GM18517 (cell line): Measurements from ENCODE around the gene UNC45B.
"Not testable (repeated sequence)": the region's sequence is repeated elsewhere in the genome, so short reads cannot be mapped to it uniquely, and the experiment has no call there.

ENCODE experiments used
- ATAC-seq: cut with Tn5 transposase; IDR thresholded peaks from one replicate; pipeline ENCODE4 v1.9.1; 2021; ENCODE audit warnings: mild to moderate bottlenecking, moderate library complexity; ENCODE audit not compliant: unreplicated experiment

The UNC45B gene

DNA sequence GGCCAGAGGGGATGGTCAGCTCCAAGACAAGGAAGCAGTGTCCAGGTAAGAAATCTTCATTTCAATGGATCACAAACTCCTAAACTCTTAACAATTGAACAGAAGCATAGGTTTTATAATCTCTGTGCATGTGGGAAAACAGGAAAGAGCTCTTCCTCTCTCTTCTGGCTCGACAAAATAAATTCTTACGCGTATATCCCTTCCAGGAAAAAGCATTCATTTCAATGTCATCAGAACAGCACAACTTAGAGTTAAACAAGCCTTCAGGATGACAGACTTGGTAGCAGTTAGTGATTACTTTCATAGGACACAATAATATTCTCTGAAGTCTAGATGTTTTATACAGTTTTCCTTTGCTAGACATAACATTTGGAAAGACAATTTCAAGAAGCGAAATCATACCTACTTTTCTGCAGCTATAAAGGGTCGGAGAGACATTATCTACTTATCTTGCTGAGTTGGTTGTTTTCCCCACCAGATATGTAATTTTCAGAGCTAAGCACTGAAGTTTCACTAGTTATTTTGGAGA is 65.9 kb downstream of the UNC45B start:
- no peak for ATAC-seq

DNA sequence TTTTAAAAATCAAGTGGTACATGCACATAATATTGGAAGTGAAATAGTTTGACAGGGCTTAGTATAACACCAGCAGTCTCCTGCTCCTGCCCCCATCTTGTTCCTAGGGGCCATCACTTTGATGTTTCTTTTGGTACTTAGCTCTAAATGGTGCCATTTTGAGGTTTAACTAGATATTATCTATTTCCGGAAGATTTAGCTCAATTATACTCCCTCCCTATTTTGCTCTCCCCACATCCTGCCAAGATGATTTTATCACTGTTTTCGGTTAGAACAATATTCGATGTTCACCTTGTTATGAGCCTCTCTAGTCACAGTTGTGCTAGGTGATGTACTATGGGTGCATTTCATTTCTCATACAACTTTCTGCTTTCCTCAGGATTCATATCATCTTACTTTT is 66.6 kb downstream of the UNC45B start:
- no peak for ATAC-seq

DNA sequence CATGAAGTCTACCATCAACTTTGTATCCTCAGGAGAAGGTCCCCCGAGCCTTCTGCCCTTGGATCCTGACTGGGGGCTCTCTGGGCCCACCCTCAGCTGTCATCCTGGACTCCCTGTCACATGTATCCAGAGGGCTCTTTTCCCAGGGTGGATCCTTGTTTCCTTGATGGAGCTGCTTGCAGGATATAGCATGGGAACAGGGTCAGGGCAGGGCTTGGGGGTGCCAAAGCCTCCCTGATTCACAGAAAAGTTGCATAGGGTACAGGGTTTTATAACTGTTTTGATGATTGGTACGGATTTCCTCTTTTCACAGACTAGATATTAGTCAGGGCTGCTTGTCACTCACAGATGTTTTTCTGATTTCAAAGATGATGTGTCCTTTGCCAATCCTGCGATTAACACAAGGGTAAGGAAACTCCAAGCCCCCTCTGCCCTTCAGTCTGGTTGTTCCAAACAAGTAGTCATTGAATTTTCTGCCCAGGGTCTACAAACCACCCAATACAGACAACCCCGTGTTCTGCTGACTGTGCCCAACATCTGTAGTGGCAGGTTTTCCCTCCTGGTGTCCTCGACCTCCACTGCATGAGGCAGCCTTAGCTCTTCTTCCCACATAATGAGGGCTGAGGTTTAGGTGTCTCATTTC is 67.1 kb downstream of the UNC45B start:
- no peak for ATAC-seq

DNA sequence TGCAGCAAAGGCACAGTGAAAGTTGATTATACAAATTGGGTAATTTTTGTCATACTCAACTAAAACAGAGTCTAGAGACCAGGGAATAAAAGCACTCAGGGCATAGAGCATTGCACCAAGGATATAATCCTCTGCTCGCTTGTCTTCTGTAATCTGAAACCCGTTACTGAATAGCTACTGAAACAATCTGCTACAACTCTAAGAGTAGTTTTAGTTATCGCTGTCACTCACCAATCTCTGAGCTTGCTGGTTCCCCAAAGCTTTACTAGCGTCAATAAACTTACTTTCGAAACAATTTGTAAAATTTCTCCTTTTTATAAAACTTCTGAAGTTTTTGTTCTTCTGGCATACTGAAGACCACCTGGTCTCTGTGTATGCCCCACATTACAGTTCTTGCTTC is 69.5 kb downstream of the UNC45B start:
- no peak for ATAC-seq

DNA sequence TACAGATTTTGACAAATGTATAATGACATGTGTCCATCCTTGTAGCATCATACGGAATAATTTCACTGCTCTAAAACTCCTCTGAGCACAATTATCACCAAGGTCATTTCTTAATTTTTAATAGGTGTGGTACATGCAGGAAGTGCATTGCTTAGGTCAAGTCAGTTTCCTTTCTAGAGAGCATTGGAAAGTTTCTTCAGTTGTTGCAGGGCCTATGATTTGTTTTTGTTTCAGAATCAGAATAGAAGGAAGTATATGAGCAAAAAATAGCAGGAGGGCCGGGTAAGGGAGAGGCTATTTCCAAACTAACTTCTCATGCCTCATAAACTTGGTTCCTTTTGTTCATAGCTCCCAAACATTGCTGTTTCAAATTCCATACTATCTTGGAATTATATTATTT is 71.3 kb downstream of the UNC45B start:
- no peak for ATAC-seq

DNA sequence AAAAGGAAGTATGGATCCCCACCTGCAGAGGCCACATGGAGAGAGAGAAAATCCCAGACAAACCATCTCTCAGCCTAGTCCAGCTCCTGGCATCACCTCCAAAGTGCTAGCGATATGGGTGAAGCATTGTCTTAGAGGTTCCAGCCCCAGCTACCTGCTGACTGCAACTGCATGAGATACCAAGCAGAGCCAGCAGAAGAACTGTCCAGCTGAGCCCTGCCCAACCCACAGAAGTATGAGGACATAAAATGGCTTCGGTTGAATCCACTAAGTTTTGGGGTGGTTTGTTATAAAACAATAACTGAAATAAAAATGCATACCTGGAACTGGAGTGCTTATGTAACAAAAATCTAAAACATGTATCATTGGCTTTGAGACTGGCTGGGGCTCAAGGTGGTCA is 74.8 kb downstream of the UNC45B start:
- no peak for ATAC-seq

DNA sequence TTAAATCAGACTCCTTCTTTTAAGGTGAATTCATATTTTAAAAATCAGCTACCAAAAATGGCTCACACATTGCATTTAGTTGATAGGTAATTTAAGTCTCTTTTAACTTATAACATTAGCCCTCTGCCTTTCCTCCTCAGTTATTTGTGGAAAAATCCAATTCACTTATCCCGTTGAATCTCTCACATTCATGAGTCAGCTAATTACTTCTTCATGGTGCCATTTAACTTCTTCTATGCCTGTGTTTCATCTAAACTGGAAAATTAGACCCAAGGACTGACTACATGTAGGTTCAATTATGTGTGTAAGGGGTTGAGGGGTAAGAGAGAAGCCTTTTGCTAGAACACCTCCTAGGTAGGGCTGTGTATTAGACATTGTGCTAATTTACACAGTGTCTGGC is 76.8 kb downstream of the UNC45B start:
- ATAC-seq = no peak

DNA sequence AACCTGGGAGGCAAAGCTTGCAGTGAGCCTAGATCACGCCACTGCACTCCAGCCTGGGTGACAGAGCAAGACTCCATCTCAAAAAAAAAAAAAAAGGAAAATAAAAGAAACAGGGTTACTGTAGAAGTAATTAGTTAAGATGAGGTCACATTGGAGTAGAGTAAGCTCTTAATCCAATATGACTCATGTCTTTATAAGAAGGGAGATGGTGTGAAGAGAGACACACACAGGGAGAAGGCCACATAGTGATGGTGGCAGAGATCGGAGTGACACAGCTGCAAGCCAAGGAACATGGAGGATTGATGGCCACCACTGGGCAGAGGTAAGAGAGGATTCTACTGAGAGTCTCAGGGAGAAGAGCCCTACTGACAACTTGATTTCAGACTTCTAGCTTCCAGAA is 79.9 kb downstream of the UNC45B start:
- no peak for ATAC-seq

DNA sequence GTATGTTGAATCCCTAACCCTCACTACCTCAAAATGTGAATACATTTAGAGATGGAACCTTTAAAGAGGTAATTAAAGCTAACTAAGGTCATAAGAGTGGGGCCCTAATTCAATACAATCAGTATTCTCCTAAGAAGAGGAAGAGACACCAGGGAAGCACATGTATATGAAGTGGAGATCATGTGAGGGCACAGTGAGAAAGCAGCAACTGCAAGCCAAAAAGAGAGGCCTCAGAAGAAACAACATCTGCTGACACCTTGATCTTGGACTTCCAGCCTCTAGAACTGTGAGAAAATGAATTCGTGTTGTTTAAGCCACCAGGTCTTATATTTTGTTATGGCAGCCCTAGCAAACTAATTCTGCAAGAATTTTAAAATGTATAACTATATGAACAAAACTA is 82.0 kb downstream of the UNC45B start:
- no peak for ATAC-seq

DNA sequence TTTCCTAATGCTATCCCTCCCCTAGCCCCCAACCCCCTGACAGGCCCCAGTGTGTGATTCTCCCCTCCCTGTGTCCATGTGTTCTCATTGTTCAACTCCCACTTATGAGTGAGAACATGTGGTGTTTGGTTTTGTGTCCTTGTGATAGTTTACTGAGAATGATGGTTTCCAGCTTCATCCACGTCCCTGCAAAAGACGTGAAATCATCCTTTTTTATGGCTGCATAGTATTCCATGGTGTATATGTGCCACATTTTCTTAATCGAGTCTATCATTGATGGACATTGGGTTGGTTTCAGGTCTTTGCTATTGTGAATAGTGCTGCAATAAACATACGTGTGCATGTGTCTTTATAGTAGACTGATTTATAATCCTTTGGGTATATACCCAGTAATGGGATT is 86.7 kb downstream of the UNC45B start:
- ATAC-seq = not testable (repeated sequence)

DNA sequence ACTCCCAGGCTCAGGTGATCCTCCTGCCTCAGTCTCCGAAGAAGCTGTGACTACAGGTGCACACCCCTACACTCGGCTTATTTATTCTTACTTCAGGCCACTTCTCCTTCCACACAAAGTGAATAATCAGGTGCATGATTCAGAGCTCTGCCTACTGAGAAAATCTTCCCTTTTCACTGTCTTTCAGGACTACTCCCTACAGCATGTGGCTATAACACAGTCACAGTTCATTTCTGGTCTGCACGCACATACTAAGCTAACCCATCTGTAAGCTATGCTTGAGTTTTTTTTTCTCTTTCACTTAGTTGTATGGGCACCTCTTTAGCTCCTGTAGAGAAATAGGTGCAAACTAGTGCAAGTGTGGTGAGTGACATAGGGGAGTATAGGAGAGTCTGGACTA is 87.7 kb downstream of the UNC45B start:
- no peak for ATAC-seq

DNA sequence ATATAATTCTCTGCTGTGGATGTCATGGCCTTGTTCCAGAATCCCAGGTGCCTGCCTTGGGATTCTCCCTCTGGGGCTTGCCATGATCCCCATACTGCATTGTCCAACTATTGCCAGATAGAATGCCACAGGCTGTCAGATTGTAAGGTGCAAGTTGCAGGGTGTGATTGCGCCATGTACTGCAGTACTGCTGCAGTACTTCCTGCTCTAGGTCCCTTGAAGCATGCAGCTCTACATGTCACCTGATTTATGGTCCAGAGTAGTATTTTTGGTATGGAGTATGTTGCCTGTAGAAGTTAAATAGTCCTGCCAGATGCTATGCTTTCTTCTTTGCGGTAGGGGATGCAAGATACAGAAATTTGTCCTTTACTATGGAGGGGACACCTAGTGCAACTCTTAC is 88.3 kb downstream of the UNC45B start:
- no peak for ATAC-seq

DNA sequence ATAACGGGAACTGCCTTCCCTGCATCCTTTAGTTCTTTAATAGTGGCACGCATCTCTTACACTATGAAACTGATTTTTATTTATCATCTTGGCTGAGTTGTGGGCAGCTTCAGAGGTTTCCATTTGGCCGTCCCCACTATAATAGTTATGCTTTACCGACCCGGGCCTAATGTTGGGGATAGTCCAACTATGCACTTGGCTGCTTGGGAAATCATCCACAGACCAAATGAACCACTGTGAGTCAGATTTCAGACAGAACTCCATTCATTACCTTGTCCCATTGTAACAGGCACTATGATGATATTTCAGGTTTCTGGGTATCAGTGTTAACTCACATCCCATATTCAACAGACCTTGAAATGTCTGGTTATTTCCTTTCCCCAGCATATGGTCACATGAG is 89.2 kb downstream of the UNC45B start:
- ATAC-seq = no peak

DNA sequence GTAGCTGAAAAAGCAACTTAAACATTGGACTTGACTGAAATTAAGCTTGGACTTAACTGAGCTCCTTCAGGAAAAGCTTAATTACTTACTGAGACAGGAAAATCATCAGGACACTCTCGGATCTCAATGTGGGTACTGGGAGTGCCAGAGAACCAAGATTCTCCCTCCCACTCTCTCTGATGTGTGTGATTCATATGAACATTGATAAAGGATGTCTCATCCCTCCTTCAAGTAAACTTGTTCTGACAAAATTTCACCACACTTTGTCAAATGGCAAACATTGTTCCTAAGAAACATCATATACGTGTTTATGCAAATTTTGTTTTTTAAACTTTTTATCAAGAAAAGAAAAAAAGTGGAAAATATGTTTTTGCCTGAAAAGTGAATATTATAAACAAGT is 91.2 kb downstream of the UNC45B start:
- no peak for ATAC-seq
